BLaER1 (cell line): ENCODE data around the gene KIN.
A peak's percentile ranks its signal among the peaks of the same experiment; 100 is the strongest.
"Not testable (repeated sequence)": the region's sequence is repeated elsewhere in the genome, so short reads cannot be mapped to it uniquely, and the experiment has no call there.

ENCODE experiments used
- H3K27ac ChIP-seq: shearing (Covaris generic); formaldehyde crosslinking; 2 replicates; pipeline ENCODE4 v1.8.1; 2022
- H3K27me3 ChIP-seq: shearing (Covaris generic); formaldehyde crosslinking; 2 replicates; pipeline ENCODE4 v1.8.1; 2022
- H3K36me3 ChIP-seq: shearing (Covaris generic); formaldehyde crosslinking; 2 replicates; pipeline ENCODE4 v1.8.1; 2022
- H3K4me1 ChIP-seq: shearing (Covaris generic); formaldehyde crosslinking; 2 replicates; pipeline ENCODE4 v1.8.1; 2022
- H3K4me2 ChIP-seq: shearing (Covaris generic); formaldehyde crosslinking; 2 replicates; pipeline ENCODE4 v1.8.1; 2022
- H3K4me3 ChIP-seq: shearing (Covaris generic); formaldehyde crosslinking; 2 replicates; pipeline ENCODE4 v1.8.1; 2022
- H3K9ac ChIP-seq: shearing (Covaris generic); formaldehyde crosslinking; 2 replicates; pipeline ENCODE4 v1.8.1; 2022
- H3K9me3 ChIP-seq: shearing (Covaris generic); formaldehyde crosslinking; 2 replicates; pipeline ENCODE4 v1.8.1; 2022
- H4K20me1 ChIP-seq: shearing (Covaris generic); formaldehyde crosslinking; 2 replicates; pipeline ENCODE4 v1.8.1; 2022
- Cebpa-rat ChIP-seq: shearing (Covaris generic); IDR thresholded peaks from 2 replicates; pipeline ENCODE4 v1.8.1; 2022

Gene KIN

GRCh38 chr10:7744307-7744706 lies 43.5 kb downstream of the KIN start:
- no peak for TF ChIP-seq Cebpa-rat
- Histone ChIP-seq H3K27me3 (no peaks in the 10 kb centered on the region), H3K27ac (no peak overlapping the region), H3K4me1 (no peaks in the 10 kb centered on the region), H3K36me3 (0 out of 2 replicates have a peak, but pooled peaks cover 6% of the 10 kb centered on the region), H4K20me1 (no peaks in the 10 kb centered on the region), H3K4me2 (no peak overlapping the region), H3K9ac (no peak overlapping the region), H3K4me3 (no peak overlapping the region), H3K9me3 (no peaks in the 10 kb centered on the region)

GRCh38 chr10:7738536-7739407 lies 49.0 kb downstream of the KIN start:
- Histone ChIP-seq H3K9ac (no peak overlapping the region), H3K9me3 (no peaks in the 10 kb centered on the region), H3K4me2 (no peak overlapping the region), H3K27me3 (no peaks in the 10 kb centered on the region), H3K4me3 (no peak overlapping the region), H3K36me3 (no peaks in the 10 kb centered on the region), H3K27ac (no peak overlapping the region), H4K20me1 (no peaks in the 10 kb centered on the region), H3K4me1 (no peaks in the 10 kb centered on the region)
- no peak for TF ChIP-seq Cebpa-rat

- TF ChIP-seq Cebpa-rat: no peak
- Histone ChIP-seq H3K4me1 (no peaks in the 10 kb centered on the region), H3K27me3 (no peaks in the 10 kb centered on the region), H3K9ac (no peak overlapping the region), H3K4me2 (no peak overlapping the region), H4K20me1 (no peaks in the 10 kb centered on the region), H3K4me3 (no peak overlapping the region), H3K27ac (no peak overlapping the region), H3K9me3 (no peaks in the 10 kb centered on the region), H3K36me3 (no peaks in the 10 kb centered on the region)
Observed at GRCh38 chr10:7734821-7735220, 53.0 kb downstream of the KIN start.

GRCh38 chr10:7722927-7723529 lies 64.8 kb downstream of the KIN start:
- Histone ChIP-seq H3K27ac (no peak overlapping the region), H3K4me1 (no peaks in the 10 kb centered on the region), H3K4me3 (no peak overlapping the region), H3K27me3 (no peaks in the 10 kb centered on the region), H3K9me3 (no peaks in the 10 kb centered on the region), H4K20me1 (no peaks in the 10 kb centered on the region), H3K9ac (no peak overlapping the region), H3K4me2 (no peak overlapping the region), H3K36me3 (no peaks in the 10 kb centered on the region)
- no peak for TF ChIP-seq Cebpa-rat

- no peak overlapping the region for H3K9ac ChIP-seq
- H3K4me2 ChIP-seq: no peak overlapping the region
- H3K9me3 ChIP-seq: no peaks in the 10 kb centered on the region
- no peak overlapping the region for H3K4me3 ChIP-seq
- no peak for TF ChIP-seq Cebpa-rat
- no peaks in the 10 kb centered on the region for H3K4me1 ChIP-seq
- no peaks in the 10 kb centered on the region for H4K20me1 ChIP-seq
- no peaks in the 10 kb centered on the region for H3K27me3 ChIP-seq
- no peak overlapping the region for H3K27ac ChIP-seq
- H3K36me3 ChIP-seq: no peaks in the 10 kb centered on the region
Observed at GRCh38 chr10:7720478-7720877, 67.3 kb downstream of the KIN start.

GRCh38 chr10:7718685-7719084 lies 69.1 kb downstream of the KIN start:
- no peak overlapping the region for H3K9ac ChIP-seq
- no peak for TF ChIP-seq Cebpa-rat
- no peaks in the 10 kb centered on the region for H4K20me1 ChIP-seq
- H3K4me3 ChIP-seq: no peak overlapping the region
- no peaks in the 10 kb centered on the region for H3K9me3 ChIP-seq
- H3K27ac ChIP-seq: no peak overlapping the region
- H3K4me1 ChIP-seq: no peaks in the 10 kb centered on the region
- no peak overlapping the region for H3K4me2 ChIP-seq
- H3K36me3 ChIP-seq: no peaks in the 10 kb centered on the region
- no peaks in the 10 kb centered on the region for H3K27me3 ChIP-seq

- no peaks in the 10 kb centered on the region for H4K20me1 ChIP-seq
- H3K4me1 ChIP-seq: no peaks in the 10 kb centered on the region
- H3K9ac ChIP-seq: no peak overlapping the region
Observed at GRCh38 chr10:7717767-7718166, 70.0 kb downstream of the KIN start.

GRCh38 chr10:7715515-7715914 lies 72.3 kb downstream of the KIN start:
- TF ChIP-seq Cebpa-rat: 0 out of 2 replicates have a peak, but pooled peaks have one; percentile 34
- Histone ChIP-seq H3K9ac (no peak overlapping the region), H3K36me3 (no peaks in the 10 kb centered on the region), H3K27me3 (no peaks in the 10 kb centered on the region), H3K4me3 (no peak overlapping the region), H3K4me2 (no peak overlapping the region), H3K27ac (no peak overlapping the region), H3K9me3 (no peaks in the 10 kb centered on the region), H4K20me1 (no peaks in the 10 kb centered on the region), H3K4me1 (no peaks in the 10 kb centered on the region)

More at GRCh38 chr10:7717767-7718166, 70.0 kb downstream of the KIN start:
- TF ChIP-seq Cebpa-rat: no peak
- Histone ChIP-seq H3K27me3 (no peaks in the 10 kb centered on the region), H3K27ac (no peak overlapping the region), H3K9me3 (no peaks in the 10 kb centered on the region), H3K4me2 (no peak overlapping the region), H3K4me3 (no peak overlapping the region), H3K36me3 (no peaks in the 10 kb centered on the region)

GRCh38 chr10:7711075-7711474 lies 76.7 kb downstream of the KIN start:
- H4K20me1 ChIP-seq, H3K27me3 ChIP-seq, H3K9me3 ChIP-seq, H3K4me1 ChIP-seq, H3K27ac ChIP-seq, H3K9ac ChIP-seq, H3K4me3 ChIP-seq, H3K4me2 ChIP-seq, H3K36me3 ChIP-seq: not testable (repeated sequence)

GRCh38 chr10:7710446-7710845 lies 77.3 kb downstream of the KIN start:
- H3K27me3 ChIP-seq: no peaks in the 10 kb centered on the region
- no peaks in the 10 kb centered on the region for H4K20me1 ChIP-seq
- no peaks in the 10 kb centered on the region for H3K9me3 ChIP-seq
- no peaks in the 10 kb centered on the region for H3K4me1 ChIP-seq
- H3K27ac ChIP-seq: no peak overlapping the region
- H3K36me3 ChIP-seq: no peaks in the 10 kb centered on the region
- no peak overlapping the region for H3K4me2 ChIP-seq
- no peak overlapping the region for H3K9ac ChIP-seq
- H3K4me3 ChIP-seq: no peak overlapping the region
- TF ChIP-seq Cebpa-rat: no peak
